B cell (primary cell): ENCODE results near the gene FRMD4B.

Experiments
- EZH2 ChIP-seq: IDR thresholded peaks from 2 replicates; pipeline ENCODE4 v1.6.1; 2012; ENCODE audit warnings: borderline replicate concordance, low read depth, mild to moderate bottlenecking, moderate library complexity, low read length; ENCODE audit not compliant: insufficient read depth, poor library complexity, severe bottlenecking
- TF ChIP-seq, protein P1 (sequence below): fragments of 200-600 bp; IDR thresholded peaks from one replicate; pipeline ENCODE4 v1.8.0; 2022; ENCODE audit warnings: antibody characterized with exemption, mild to moderate bottlenecking

GRCh38 chr3:69359916-69360315, 26.0 kb downstream of the FRMD4B start:
- TF ChIP-seq EZH2 = no peak
- TF ChIP-seq, protein P1, sequence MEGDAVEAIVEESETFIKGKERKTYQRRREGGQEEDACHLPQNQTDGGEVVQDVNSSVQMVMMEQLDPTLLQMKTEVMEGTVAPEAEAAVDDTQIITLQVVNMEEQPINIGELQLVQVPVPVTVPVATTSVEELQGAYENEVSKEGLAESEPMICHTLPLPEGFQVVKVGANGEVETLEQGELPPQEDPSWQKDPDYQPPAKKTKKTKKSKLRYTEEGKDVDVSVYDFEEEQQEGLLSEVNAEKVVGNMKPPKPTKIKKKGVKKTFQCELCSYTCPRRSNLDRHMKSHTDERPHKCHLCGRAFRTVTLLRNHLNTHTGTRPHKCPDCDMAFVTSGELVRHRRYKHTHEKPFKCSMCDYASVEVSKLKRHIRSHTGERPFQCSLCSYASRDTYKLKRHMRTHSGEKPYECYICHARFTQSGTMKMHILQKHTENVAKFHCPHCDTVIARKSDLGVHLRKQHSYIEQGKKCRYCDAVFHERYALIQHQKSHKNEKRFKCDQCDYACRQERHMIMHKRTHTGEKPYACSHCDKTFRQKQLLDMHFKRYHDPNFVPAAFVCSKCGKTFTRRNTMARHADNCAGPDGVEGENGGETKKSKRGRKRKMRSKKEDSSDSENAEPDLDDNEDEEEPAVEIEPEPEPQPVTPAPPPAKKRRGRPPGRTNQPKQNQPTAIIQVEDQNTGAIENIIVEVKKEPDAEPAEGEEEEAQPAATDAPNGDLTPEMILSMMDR = no peak
